Measurements from ENCODE around the gene SULT1A1. TPM values are rescaled to one million over a fixed set of nuclear protein-coding genes. Genes with fewer than 3 reads are reported as not detected.

Gene SULT1A1
- total RNA-seq, 1 experiment from 2014 or later = 1.5 TPM

DNA sequence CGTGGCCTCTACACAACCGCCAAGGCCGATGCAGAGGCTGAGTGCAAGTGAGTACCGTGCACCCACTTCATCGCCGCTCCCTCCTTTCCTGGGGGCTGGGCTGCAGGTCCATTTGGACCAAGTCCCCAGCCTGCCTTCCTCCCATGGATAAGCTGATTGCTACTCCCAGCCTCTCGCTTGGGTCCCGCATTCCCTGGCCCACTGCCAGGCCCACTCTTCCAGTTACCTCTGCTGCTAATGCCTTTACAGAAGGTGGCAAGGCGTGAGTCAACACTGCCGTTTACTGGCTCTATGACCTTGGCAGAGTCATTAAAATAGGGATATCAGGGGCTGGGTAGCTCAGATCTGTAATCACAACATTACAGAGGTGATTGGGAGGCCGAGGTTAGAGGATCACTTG lies 24.2 kb downstream of the SULT1A1 start:
- no TSS peak for BruUV-seq (replicated peaks)

DNA sequence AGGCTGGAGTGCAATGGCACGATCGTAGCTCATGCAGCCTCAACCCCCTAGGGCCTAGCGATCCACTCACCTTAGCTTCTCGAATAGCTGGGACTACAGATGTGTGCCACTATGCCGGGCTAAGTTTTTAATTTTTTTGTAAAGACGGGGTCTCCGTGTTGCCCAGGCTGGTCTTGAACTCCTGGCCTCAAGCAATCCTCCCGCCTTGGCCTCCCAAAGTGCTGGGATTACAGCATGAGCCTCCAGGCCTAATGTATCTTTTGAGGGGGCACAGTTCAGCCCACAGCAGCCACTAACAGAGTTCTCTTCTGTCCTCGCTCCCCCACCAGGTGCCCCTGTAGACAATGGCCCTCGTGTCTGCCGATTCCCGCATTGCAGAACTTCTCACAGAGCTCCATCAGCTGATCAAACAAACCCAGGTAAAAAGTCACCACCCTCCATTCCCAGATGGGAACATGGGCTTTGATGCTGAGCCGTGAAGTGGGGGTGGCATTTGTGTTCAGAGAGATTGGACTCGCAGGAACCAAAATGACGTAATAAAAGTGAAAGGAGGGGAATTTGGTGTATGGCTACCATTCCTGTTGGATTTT lies 29.0 kb downstream of the SULT1A1 start:
- Histone ChIP-seq H3K9me3 (ENCODE audit: control insufficient read depth, insufficient read depth, low read depth, low read length) (no peaks in the 10 kb centered on the region), H3K36me3 (ENCODE audit: control insufficient read depth, insufficient read depth, low read length) (no peaks in the 10 kb centered on the region), H3K4me1 (ENCODE audit: control insufficient read depth, insufficient read depth, low read length) (no peaks in the 10 kb centered on the region), H3K27ac (ENCODE audit: low read length) (no peak overlapping the region), H3K4me3 (ENCODE audit: low read depth in 2 of 2, low read length in 2 of 2) (no peak overlapping the region), H3K27me3 (ENCODE audit: control insufficient read depth, insufficient read depth, low read length) (no peaks in the 10 kb centered on the region)
- POLR2A ChIA-PET = no interaction called here
- intact Hi-C loops (cut with micrococcal nuclease; ENCODE audit: unreplicated experiment) (no loop called here), in situ Hi-C loops (cut with HindIII; ENCODE audit: low pct_unique_long_range_greater_than_20kb, low sequenced_read_pairs) (no loop called here)
- no TSS peak for BruUV-seq (replicated peaks)
- DNase-seq (ENCODE audit: low read depth, low spot score) = no peak
- CTCF ChIA-PET = no interaction called here
- TF ChIP-seq, protein P1, sequence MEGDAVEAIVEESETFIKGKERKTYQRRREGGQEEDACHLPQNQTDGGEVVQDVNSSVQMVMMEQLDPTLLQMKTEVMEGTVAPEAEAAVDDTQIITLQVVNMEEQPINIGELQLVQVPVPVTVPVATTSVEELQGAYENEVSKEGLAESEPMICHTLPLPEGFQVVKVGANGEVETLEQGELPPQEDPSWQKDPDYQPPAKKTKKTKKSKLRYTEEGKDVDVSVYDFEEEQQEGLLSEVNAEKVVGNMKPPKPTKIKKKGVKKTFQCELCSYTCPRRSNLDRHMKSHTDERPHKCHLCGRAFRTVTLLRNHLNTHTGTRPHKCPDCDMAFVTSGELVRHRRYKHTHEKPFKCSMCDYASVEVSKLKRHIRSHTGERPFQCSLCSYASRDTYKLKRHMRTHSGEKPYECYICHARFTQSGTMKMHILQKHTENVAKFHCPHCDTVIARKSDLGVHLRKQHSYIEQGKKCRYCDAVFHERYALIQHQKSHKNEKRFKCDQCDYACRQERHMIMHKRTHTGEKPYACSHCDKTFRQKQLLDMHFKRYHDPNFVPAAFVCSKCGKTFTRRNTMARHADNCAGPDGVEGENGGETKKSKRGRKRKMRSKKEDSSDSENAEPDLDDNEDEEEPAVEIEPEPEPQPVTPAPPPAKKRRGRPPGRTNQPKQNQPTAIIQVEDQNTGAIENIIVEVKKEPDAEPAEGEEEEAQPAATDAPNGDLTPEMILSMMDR (IDR thresholded peaks at IDR 0.05) = no peak
- TF ChIP-seq REST (IDR thresholded peaks at IDR 0.05; ENCODE audit: insufficient read depth in 1 of 2, low read depth in 2 of 2, low read length in 1 of 2) = no peak
- no peak for TF ChIP-seq TCF7L2 (IDR thresholded peaks at IDR 0.05; ENCODE audit: low read depth, low read length)
- no peak for TF ChIP-seq POLR2AphosphoS5 (IDR thresholded peaks at IDR 0.05; ENCODE audit: low read depth, low read length)
- no peak for TF ChIP-seq SIN3A (IDR thresholded peaks at IDR 0.05; ENCODE audit: borderline replicate concordance, insufficient read depth, low read depth, low read length)
- no peak for ATAC-seq

More for the DNA sequence above, 24.2 kb downstream of the SULT1A1 start:
- POLR2A ChIA-PET = no interaction called here
- H3K4me1 ChIP-seq (ENCODE audit: control insufficient read depth, insufficient read depth, low read length) = no peaks in the 10 kb centered on the region
- no peak overlapping the region; the same call in 1 of the 2 replicates for H3K27ac ChIP-seq (ENCODE audit: low read length)
- intact Hi-C loops (cut with micrococcal nuclease; ENCODE audit: unreplicated experiment) = no loop called here
- CTCF ChIA-PET = no interaction called here
- H3K9me3 ChIP-seq (ENCODE audit: control insufficient read depth, insufficient read depth, low read depth, low read length) = no peaks in the 10 kb centered on the region
- ATAC-seq = peak; percentile 47; the same call in 1 of the 2 replicates
- no peaks in the 10 kb centered on the region for H3K27me3 ChIP-seq (ENCODE audit: control insufficient read depth, insufficient read depth, low read length)
- H3K36me3 ChIP-seq (ENCODE audit: control insufficient read depth, insufficient read depth, low read length) = no peaks in the 10 kb centered on the region
- DNase-seq (ENCODE audit: low read depth, low spot score) = no peak
- in situ Hi-C loops (cut with HindIII; ENCODE audit: low pct_unique_long_range_greater_than_20kb, low sequenced_read_pairs) = no loop called here
- no peak overlapping the region for H3K4me3 ChIP-seq (ENCODE audit: low read depth in 2 of 2, low read length in 2 of 2)
- TF ChIP-seq SIN3A (IDR thresholded peaks at IDR 0.05; ENCODE audit: borderline replicate concordance, insufficient read depth, low read depth, low read length) = no peak
- TF ChIP-seq REST (IDR thresholded peaks at IDR 0.05; ENCODE audit: insufficient read depth in 1 of 2, low read depth in 2 of 2, low read length in 1 of 2) = no peak
- TF ChIP-seq TCF7L2 (IDR thresholded peaks at IDR 0.05; ENCODE audit: low read depth, low read length) = no peak
- TF ChIP-seq, protein P1 (IDR thresholded peaks at IDR 0.05) = no peak
- no peak for TF ChIP-seq POLR2AphosphoS5 (IDR thresholded peaks at IDR 0.05; ENCODE audit: low read depth, low read length)

Measured in Panc1 (cell line).